ENCODE measurements around the gene SNAP91.
A peak's percentile ranks its signal among the peaks of the same experiment; 100 is the strongest.

SNAP91 gene

DNA sequence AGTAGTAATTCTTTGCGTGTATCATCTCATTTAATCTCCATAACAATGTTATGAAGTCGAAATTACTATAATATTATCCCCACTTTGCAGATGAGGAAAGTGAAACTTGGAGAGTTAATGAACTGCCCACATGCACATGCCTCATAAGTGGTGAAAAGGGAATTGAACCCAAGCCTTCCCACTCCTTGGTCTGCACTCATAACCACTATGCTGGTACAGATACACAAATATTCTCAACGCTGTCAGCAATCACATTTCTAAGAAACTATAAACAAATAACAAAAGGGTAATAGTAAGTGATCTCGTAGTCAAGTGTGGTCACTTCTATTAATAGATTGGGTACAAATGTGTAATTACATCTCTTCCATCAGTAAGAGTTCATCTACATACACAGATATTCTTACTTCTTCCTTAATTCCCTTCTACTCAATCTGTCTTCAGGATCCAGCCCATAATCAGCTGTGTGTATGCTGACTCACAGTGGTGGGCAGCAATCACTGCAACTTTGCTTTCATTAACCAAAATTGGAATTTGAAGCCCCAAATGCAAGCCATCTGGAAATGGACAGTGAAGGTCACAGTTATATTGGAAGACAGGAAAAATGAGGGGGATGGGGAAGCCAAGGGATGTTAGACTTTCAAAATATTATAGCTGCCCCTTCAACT lies 190.0 kb downstream of the SNAP91 start:
- H3K4me1 ChIP-seq (ENCODE audit: insufficient read depth, low read length): no peaks in the 10 kb centered on the region
- no peak overlapping the region for H3K4me2 ChIP-seq (ENCODE audit: insufficient read depth, low read length)
- H3K36me3 ChIP-seq (ENCODE audit: insufficient read depth, low read length): no peaks in the 10 kb centered on the region
- H3K27me3 ChIP-seq (ENCODE audit: insufficient read depth, low read length, poor library complexity): peaks cover 4% of the 10 kb centered on the region
- H2AFZ ChIP-seq (ENCODE audit: low read depth, low read length): no peak overlapping the region
- no peaks in the 10 kb centered on the region for H3K9me3 ChIP-seq (ENCODE audit: insufficient read depth, low read length, severe bottlenecking)
- no peaks in the 10 kb centered on the region for H3K79me2 ChIP-seq (ENCODE audit: insufficient read depth, low read length)
- H4K20me1 ChIP-seq (ENCODE audit: insufficient read depth, low read length): no peaks in the 10 kb centered on the region
- ATAC-seq (ENCODE audit: insufficient read depth, low read depth) (no peak), DNase-seq (no peak)
- H3K9ac ChIP-seq (ENCODE audit: low read depth, low read length): no peak overlapping the region
- TF ChIP-seq, protein P1, sequence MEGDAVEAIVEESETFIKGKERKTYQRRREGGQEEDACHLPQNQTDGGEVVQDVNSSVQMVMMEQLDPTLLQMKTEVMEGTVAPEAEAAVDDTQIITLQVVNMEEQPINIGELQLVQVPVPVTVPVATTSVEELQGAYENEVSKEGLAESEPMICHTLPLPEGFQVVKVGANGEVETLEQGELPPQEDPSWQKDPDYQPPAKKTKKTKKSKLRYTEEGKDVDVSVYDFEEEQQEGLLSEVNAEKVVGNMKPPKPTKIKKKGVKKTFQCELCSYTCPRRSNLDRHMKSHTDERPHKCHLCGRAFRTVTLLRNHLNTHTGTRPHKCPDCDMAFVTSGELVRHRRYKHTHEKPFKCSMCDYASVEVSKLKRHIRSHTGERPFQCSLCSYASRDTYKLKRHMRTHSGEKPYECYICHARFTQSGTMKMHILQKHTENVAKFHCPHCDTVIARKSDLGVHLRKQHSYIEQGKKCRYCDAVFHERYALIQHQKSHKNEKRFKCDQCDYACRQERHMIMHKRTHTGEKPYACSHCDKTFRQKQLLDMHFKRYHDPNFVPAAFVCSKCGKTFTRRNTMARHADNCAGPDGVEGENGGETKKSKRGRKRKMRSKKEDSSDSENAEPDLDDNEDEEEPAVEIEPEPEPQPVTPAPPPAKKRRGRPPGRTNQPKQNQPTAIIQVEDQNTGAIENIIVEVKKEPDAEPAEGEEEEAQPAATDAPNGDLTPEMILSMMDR (IDR thresholded peaks at IDR 0.05; ENCODE audit: borderline replicate concordance, extremely low read depth, low read length, poor library complexity, severe bottlenecking): peak; percentile 27
- no peak for TF ChIP-seq EZH2 (IDR thresholded peaks at IDR 0.05; ENCODE audit: borderline replicate concordance, low read depth, low read length, severe bottlenecking)
- no peak overlapping the region for H3K27ac ChIP-seq (ENCODE audit: low read length)
- no peak overlapping the region for H3K4me3 ChIP-seq (ENCODE audit: low read depth in 1 of 2, low read length in 2 of 2)

DNA sequence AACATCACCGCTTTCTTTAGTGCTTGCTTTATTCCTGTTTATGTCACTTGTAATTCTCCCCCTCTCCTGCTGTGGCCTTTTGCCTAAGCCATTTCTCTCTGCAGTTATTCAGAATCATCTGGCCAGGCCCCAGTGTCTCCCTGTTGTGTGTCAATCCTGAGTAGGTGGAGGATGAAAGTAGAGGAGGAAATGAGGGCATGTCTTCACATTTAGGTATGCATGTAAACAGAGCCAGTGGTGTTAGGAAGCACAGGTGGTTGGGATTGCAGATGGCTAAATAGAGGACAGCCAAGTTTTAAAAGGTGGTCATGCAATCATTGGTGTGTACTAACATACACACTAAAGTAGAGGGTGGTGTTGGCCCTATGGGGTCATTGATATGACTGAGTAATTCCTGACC lies 191.4 kb downstream of the SNAP91 start:
- Histone ChIP-seq H3K4me1 (ENCODE audit: insufficient read depth, low read length) (no peaks in the 10 kb centered on the region), H3K9me3 (ENCODE audit: insufficient read depth, low read length, severe bottlenecking) (no peaks in the 10 kb centered on the region), H3K79me2 (ENCODE audit: insufficient read depth, low read length) (no peaks in the 10 kb centered on the region), H3K9ac (ENCODE audit: low read depth, low read length) (no peak overlapping the region), H3K4me3 (ENCODE audit: low read depth in 1 of 2, low read length in 2 of 2) (no peak overlapping the region), H2AFZ (ENCODE audit: low read depth, low read length) (no peak overlapping the region), H3K27me3 (ENCODE audit: insufficient read depth, low read length, poor library complexity) (no peaks in the 10 kb centered on the region), H3K4me2 (ENCODE audit: insufficient read depth, low read length) (no peak overlapping the region), H3K36me3 (ENCODE audit: insufficient read depth, low read length) (no peaks in the 10 kb centered on the region), H3K27ac (ENCODE audit: low read length) (no peak overlapping the region), H4K20me1 (ENCODE audit: insufficient read depth, low read length) (no peaks in the 10 kb centered on the region)
- DNase-seq (no peak), ATAC-seq (ENCODE audit: insufficient read depth, low read depth) (no peak)
- no peak for TF ChIP-seq EZH2 (IDR thresholded peaks at IDR 0.05; ENCODE audit: borderline replicate concordance, low read depth, low read length, severe bottlenecking)
- TF ChIP-seq, protein P1 (IDR thresholded peaks at IDR 0.05; ENCODE audit: borderline replicate concordance, extremely low read depth, low read length, poor library complexity, severe bottlenecking): no peak

DNA sequence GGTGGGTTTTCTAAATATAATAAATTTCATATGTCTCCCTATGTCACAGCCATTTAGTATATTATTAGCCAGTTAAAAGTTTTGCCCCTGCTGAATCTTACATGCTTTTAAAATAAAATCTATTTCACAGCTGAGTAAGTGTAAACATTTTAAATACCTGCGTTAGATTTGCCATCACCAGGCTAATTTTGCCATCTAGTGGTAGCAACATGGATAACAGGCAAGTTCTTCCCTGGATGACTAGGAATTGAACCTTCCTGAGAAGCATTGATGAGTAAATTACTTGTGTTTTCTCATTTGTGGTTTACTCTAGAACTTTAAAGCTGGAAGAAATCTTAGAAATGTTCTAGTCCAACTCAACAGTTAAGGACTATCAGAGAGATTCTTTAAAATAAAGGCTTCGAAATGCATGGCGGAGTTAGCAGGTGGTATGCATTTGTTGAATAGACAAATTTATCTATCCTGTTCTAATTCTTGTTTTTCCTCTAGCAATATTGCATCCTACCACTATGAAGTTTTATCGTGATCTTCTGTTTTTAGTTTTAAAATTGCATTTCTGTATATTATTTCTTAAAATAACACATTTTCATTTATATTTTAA lies 193.9 kb downstream of the SNAP91 start:
- no peaks in the 10 kb centered on the region for H3K36me3 ChIP-seq (ENCODE audit: insufficient read depth, low read length)
- ATAC-seq (ENCODE audit: insufficient read depth, low read depth) (peak; percentile 47; the same call in 1 of the 3 replicates), DNase-seq (peak; percentile 30)
- no peak overlapping the region for H2AFZ ChIP-seq (ENCODE audit: low read depth, low read length)
- no peak overlapping the region for H3K4me3 ChIP-seq (ENCODE audit: low read depth in 1 of 2, low read length in 2 of 2)
- no peaks in the 10 kb centered on the region for H3K79me2 ChIP-seq (ENCODE audit: insufficient read depth, low read length)
- H3K4me2 ChIP-seq (ENCODE audit: insufficient read depth, low read length): no peak overlapping the region
- no peaks in the 10 kb centered on the region for H3K9me3 ChIP-seq (ENCODE audit: insufficient read depth, low read length, severe bottlenecking)
- no peak overlapping the region for H3K9ac ChIP-seq (ENCODE audit: low read depth, low read length)
- no peak overlapping the region for H3K27ac ChIP-seq (ENCODE audit: low read length)
- TF ChIP-seq, protein P1 (IDR thresholded peaks at IDR 0.05; ENCODE audit: borderline replicate concordance, extremely low read depth, low read length, poor library complexity, severe bottlenecking): peak; percentile 85
- TF ChIP-seq EZH2 (IDR thresholded peaks at IDR 0.05; ENCODE audit: borderline replicate concordance, low read depth, low read length, severe bottlenecking): no peak
- peaks cover 4% of the 10 kb centered on the region for H3K27me3 ChIP-seq (ENCODE audit: insufficient read depth, low read length, poor library complexity)
- H4K20me1 ChIP-seq (ENCODE audit: insufficient read depth, low read length): no peaks in the 10 kb centered on the region
- no peaks in the 10 kb centered on the region for H3K4me1 ChIP-seq (ENCODE audit: insufficient read depth, low read length)
